ENCODE data around the gene GCA.

The GCA gene

GRCh38 chr2:162343824-162344616, at the start of gene GCA:
TSS of gene GCA (plus strand) at chr2:162344132. CDS start at chr2:162344249, 117 bp downstream.
- peak; percentile 97 for DNase-seq (ENCODE audit: low read depth)

DNA sequence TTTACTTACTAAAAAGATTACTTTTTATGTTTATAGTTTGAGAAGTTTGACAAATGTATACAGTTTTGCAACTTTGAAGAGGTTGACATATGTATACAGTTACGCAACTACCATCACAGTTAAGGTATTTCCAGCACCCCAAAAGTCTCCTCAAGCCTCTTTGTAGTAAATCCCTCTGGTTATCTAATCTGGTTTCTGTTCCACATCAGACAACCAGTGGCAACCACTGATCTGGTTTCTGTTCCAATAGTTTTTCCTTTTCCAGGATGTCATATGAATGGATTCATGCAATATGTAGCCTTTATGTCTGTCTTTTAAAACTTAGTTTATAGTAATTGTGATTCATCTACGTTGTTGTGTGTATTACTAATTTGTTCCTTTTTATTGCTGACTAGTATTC, 48.9 kb upstream of the GCA start:
- no peak for DNase-seq (ENCODE audit: low read depth)

GRCh38 chr2:162297925-162298552, 45.9 kb upstream of the GCA start:
- peak; percentile 42 for DNase-seq (ENCODE audit: low read depth)

- DNase-seq (ENCODE audit: low read depth) = no peak
These were observed 45.1 kb upstream of the GCA start for GRCh38 chr2:162298669-162299335.

DNA sequence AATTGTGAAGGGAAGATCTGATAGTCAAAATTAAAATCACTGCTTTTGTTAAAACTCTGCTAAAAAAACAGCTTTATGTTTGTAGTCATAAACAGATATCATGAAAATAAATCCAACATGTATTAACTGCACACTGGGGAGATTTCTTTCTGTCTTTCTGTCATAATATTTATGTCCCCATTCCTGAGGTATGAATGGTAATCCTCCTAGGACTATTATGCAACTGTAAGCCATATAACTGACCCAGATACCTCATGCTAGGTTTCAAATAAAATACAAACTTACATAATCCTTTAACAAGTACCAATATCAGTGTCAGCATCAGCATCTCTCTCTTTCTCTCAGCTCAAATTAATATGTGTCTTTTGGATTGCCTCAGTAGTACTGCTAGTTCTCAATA, 43.7 kb upstream of the GCA start:
- DNase-seq (ENCODE audit: low read depth) = no peak

DNA sequence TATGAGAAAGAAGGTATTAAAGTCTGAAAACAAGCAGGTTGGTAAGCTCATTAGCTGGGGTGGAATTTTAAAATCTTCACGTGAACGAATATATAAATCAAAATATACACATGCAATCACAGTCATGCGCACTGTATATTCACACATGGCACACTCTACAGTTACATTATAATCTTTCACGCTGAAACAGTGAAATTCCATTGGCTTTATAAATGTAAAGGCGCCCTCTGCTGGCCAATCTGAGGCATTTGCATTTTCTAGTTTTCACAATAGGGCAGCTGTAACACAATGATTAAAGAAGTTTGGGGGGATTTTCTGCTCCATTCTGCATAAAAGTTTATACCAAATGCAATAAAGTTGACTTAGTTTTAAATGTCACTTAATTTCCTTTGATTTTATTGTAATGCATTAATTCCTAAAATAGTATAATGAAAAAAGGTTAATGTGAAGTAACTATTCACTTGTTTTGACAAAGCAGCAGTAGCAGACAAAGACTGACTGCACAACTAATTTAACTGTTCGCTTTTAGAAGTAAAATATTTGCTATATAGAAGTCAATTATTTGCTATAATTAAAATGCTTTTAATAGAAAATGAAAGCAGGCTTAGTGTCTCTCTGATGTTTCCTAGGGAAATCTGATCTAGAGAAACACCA, 42.7 kb upstream of the GCA start:
- DNase-seq (ENCODE audit: low read depth) = peak; percentile 54

- DNase-seq (ENCODE audit: low read depth) = no peak
These were observed 42.1 kb upstream of the GCA start for GRCh38 chr2:162301877-162302276.

GRCh38 chr2:162305901-162306300, 38.0 kb upstream of the GCA start:
- DNase-seq (ENCODE audit: low read depth) = no peak

- DNase-seq (ENCODE audit: low read depth) = no peak
These were observed 35.0 kb upstream of the GCA start for GRCh38 chr2:162308747-162309503.

- no peak for DNase-seq (ENCODE audit: low read depth)
These were observed 31.1 kb upstream of the GCA start for GRCh38 chr2:162312853-162313252.

GRCh38 chr2:162315938-162316337, 28.0 kb upstream of the GCA start:
- DNase-seq (ENCODE audit: low read depth) = no peak

DNA sequence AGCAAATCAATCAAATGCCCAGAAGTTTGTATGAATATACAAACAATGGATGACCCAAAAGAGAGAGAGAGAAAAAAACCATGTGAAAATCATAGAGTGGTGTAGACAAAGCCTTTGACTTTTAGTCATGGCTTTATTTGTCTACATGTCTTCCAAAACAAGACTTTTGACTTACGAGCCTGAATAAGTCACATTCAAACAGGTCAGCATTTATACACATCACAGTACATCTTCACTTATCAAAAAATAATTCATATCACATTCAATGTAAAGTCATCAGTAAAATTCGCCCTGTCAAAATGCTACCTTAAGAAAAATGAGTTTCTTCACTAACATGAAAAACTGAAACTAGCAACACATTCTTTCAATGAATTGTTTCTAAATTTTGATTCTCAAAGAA, 27.3 kb upstream of the GCA start:
- no peak for DNase-seq (ENCODE audit: low read depth)

GRCh38 chr2:162317058-162317742, 26.7 kb upstream of the GCA start:
- no peak for DNase-seq (ENCODE audit: low read depth)

GRCh38 chr2:162317861-162318327, 26.0 kb upstream of the GCA start:
- DNase-seq (ENCODE audit: low read depth) = peak; percentile 2

DNA sequence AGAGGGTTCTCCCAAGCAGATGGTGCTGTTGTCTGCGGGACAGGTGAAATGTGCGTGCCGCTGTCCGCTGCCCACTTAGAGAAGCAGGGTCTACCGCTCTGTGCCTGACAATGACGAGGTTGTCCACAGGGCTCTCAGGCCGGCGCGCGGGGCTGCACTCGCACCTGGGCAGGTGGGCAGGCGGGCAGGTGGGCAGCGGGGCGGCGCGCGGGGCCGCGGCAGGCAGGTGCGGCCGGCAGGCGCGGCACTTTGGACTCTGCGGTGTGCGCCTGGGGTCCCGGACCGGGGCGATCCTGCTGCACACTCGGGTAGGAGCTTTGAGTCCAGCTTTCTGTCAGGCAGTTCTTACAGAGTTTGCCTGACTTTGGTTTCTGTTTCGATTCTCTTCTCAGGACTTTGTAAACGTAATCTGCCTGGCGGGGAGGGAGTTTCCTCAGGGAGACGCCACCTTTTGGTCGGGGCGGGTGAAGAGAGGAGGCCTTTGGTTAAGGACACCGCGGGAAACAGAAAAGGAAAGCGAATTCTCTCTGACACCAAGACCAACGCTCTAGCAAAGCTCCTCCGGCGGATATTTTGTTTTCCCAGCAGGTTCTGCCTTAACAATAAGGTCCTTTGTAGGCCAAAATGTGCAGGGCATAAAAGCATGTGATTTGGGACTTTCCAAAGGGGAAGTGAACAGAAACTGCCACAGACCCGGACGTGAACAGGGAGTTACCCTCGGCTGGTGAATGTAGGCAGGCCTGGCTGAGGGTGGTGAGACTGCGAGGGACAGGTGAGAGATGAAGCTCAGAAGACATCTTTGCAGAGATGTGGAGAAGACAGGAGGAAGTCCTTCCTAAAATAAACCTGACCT, 25.4 kb upstream of the GCA start, which contains the start of gene IFIH1:
Gene IFIH1, minus strand, starts transcription at position 357 of the 853 bp plus-strand sequence. CDS start 377 bp downstream, outside the sequence.
- peak; percentile 63 for DNase-seq (ENCODE audit: low read depth)

- DNase-seq (ENCODE audit: low read depth) = no peak
These were observed 22.9 kb upstream of the GCA start for GRCh38 chr2:162320864-162321517.

DNA sequence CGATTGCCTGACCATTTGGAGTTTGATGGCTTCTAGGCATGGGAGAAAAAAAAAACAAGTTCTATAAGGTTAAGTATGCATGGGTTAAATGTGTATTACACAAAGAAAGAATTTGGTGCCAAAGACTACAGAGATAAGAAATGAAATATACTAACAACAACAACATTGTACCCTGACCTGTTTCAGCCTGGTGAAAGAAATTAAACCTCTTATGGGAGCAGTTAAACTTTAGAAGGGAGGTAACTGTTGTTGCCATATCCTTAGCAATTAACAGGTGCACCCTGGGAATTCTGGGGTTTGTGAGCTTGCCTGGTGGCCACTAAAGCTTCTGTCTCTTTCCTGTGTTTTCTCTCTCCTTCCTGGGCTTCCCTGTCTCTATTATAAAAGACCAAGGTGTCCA, 19.0 kb upstream of the GCA start:
- DNase-seq (ENCODE audit: low read depth) = no peak

DNA sequence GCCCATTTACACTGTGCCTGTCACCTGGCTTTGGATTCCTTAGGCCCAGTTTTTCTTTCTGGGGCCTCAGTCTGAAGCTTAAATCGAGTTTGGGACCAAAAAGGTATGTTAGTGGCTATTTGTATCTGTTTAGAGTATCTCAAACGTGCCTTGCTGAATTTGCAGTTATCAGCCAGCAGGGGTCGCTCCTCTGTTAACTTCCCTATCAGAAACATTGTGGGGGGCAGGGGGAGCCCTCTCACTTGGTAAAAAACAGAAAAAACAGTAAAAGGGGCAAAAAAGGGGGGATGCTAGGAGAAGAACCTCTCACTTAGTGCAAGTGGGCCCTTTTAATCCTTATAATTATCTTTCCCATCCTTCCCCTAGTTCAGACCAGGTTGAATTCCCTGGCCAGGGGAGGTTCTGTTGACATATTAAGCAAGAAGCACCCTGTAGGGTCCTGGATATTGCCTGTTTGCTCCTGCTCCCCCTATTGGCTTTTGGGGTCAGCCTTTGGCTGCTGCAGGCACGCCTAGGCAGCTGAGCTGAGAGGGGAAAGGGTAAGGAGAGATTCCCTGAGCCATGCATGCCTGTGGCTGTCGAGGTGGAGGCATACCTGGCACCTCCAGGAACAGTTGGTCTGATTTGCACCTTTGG, 16.7 kb upstream of the GCA start:
- DNase-seq (ENCODE audit: low read depth) = no peak

DNA sequence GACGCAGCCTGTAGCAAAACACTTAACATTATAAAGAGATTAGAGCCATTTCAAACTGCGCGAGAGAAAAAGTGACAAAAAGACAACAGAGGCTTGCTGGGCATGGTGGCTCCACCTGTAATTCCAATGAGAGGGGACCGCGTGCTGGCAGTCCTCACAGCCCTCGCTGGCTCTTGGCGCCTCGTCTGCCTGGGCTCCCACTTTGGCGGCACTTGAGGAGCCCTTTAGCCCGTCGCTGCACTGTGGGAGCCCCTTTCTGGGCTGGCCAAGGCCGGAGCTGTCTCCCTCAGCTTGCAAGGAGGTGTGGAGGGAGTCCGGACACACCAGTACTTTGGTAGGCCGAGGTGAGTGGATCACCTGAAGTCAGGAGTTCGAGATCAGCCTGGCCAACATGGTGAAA, 16.1 kb upstream of the GCA start:
- no peak for DNase-seq (ENCODE audit: low read depth)
